CD14-positive monocyte (primary cell): Measurements from ENCODE around the gene NPY. TPM values are rescaled to one million over a fixed set of nuclear protein-coding genes. Genes with fewer than 3 reads are reported as not detected.

Experiments used
- DNase-seq, 3 donors: peaks; one replicate each; pipeline ENCODE4 v3.0.0-alpha.2; 2011 to 2022
- H2AFZ ChIP-seq: 2 replicates; pipeline ENCODE4 v1.6.0; 2012; ENCODE audit warnings: mild to moderate bottlenecking, low read depth, low read length, inconsistent platforms; ENCODE audit not compliant: insufficient read depth, poor library complexity, severe bottlenecking
- H3K27ac ChIP-seq, 2 donors: 1 replicate in 1 of 2; 2 replicates in 1 of 2; pipeline ENCODE4 v1.5.1; 2012 to 2013; ENCODE audit warnings: low read length in 2 of 2, control low read depth in 1 of 2, inconsistent platforms in 1 of 2, low read depth in 1 of 2, mild to moderate bottlenecking in 1 of 2
- H3K27me3 ChIP-seq, 2 donors: one replicate each; pipeline versions ENCODE4 v1.6.0 to v1.6.1; 2011 to 2013; ENCODE audit warnings: low read length in 2 of 2; ENCODE audit not compliant: control insufficient read depth in 2 of 2, insufficient read depth in 2 of 2
- H3K36me3 ChIP-seq, 2 donors: replicated peaks in 1 of 2; 1 replicate in 1 of 2; 2 replicates in 1 of 2; pipeline versions ENCODE4 v1.5.1 to v1.6.1; 2012 to 2013; ENCODE audit warnings: low read length in 2 of 2, control low read depth in 1 of 2, inconsistent platforms in 1 of 2, mild to moderate bottlenecking in 1 of 2; ENCODE audit not compliant: insufficient read depth in 2 of 2, control insufficient read depth in 1 of 2
- H3K4me1 ChIP-seq, 2 donors: 1 replicate in 1 of 2; 2 replicates in 1 of 2; pipeline versions ENCODE4 v1.5.1 to v1.6.1; 2012 to 2013; ENCODE audit warnings: low read length in 2 of 2, control low read depth in 1 of 2, inconsistent platforms in 1 of 2, mild to moderate bottlenecking in 1 of 2, moderate library complexity in 1 of 2; ENCODE audit not compliant: insufficient read depth in 2 of 2, control insufficient read depth in 1 of 2
- H3K4me2 ChIP-seq: replicated peaks from 2 replicates; pipeline ENCODE3; 2012; ENCODE audit warnings: low read length, moderate library complexity, mild to moderate bottlenecking; ENCODE audit not compliant: poor library complexity, severe bottlenecking; ENCODE audit errors: extremely low read depth
- H3K4me3 ChIP-seq, 3 experiments: fragments of 200-600 bp in 1 of 3; sonication (generic) in 1 of 3; replicated peaks in 1 of 3; 1 replicate in 2 of 3; 2 replicates in 1 of 3; pipeline ENCODE4 v1.5.1; 2011 to 2013; ENCODE audit warnings: low read length in 3 of 3, mild to moderate bottlenecking in 3 of 3, control low read depth in 2 of 3, low read depth in 2 of 3, inconsistent platforms in 1 of 3, moderate library complexity in 1 of 3
- H3K79me2 ChIP-seq: 2 replicates; pipeline ENCODE4 v1.6.0; 2012; ENCODE audit warnings: mild to moderate bottlenecking, control low read depth, inconsistent platforms, low read length, moderate library complexity; ENCODE audit not compliant: insufficient read depth
- H3K9ac ChIP-seq: 2 replicates; pipeline ENCODE4 v1.6.0; 2017; ENCODE audit warnings: low read length, mild to moderate bottlenecking; ENCODE audit not compliant: insufficient read depth, poor library complexity, severe bottlenecking
- H3K9me3 ChIP-seq, 2 donors: replicated peaks in 1 of 2; 1 replicate in 1 of 2; 2 replicates in 1 of 2; pipeline versions ENCODE4 v1.5.1 to v1.6.1; 2012 to 2013; ENCODE audit warnings: low read length in 2 of 2, control low read depth in 1 of 2; ENCODE audit not compliant: control insufficient read depth in 1 of 2, insufficient read depth in 1 of 2
- H4K20me1 ChIP-seq: 2 replicates; pipeline ENCODE4 v1.6.0; 2012; ENCODE audit warnings: mild to moderate bottlenecking, low read length, control low read depth, moderate library complexity; ENCODE audit not compliant: insufficient read depth
- H3K27ac Mint-ChIP-seq, 7 donors: one replicate each; pipeline ENCODE4 v1.8.0; 2020; ENCODE audit warnings: mild to moderate bottlenecking in 7 of 7, mixed read lengths in 7 of 7, moderate library complexity in 6 of 7, inconsistent platforms in 2 of 7
- H3K27me3 Mint-ChIP-seq, 3 donors: one replicate each; pipeline ENCODE4 v1.8.0; 2021 to 2022; ENCODE audit warnings: low read depth in 3 of 3, mild to moderate bottlenecking in 3 of 3, mixed read lengths in 3 of 3, moderate library complexity in 3 of 3, inconsistent platforms in 1 of 3
- H3K36me3 Mint-ChIP-seq, 2 donors: one replicate each; pipeline ENCODE4 v1.8.0; 2020; ENCODE audit warnings: mixed read lengths in 2 of 2, inconsistent platforms in 1 of 2, mild to moderate bottlenecking in 1 of 2
- H3K4me1 Mint-ChIP-seq: one replicate; pipeline ENCODE4 v1.8.0; 2020; ENCODE audit warnings: mild to moderate bottlenecking, mixed read lengths
- H3K4me3 Mint-ChIP-seq, 2 donors: one replicate each; pipeline ENCODE4 v1.8.0; 2020; ENCODE audit warnings: mild to moderate bottlenecking in 2 of 2, mixed read lengths in 2 of 2, moderate library complexity in 1 of 2
- H3K9me3 Mint-ChIP-seq, 7 donors: one replicate each; pipeline ENCODE4 v1.8.0; 2020 to 2022; ENCODE audit warnings: mixed read lengths in 7 of 7, mild to moderate bottlenecking in 6 of 7, moderate library complexity in 6 of 7, inconsistent platforms in 2 of 7
- CTCF ChIP-seq: fragments of 200-600 bp; IDR thresholded peaks from one replicate; pipeline ENCODE4 v1.8.0; 2022; ENCODE audit warnings: antibody characterized with exemption, mild to moderate bottlenecking
- WGBS: methylation state at CpG from one replicate; pipeline ENCODE4 v1.1.5; 2013; ENCODE audit warnings: missing lambda C conversion rate; ENCODE audit not compliant: insufficient coverage; 5-methylcytosine and 5-hydroxymethylcytosine counted together
- intact Hi-C, 2 donors: fragments of 100-400 bp; cut with micrococcal nuclease; formaldehyde crosslinking; loops; one replicate each; pipeline versions ENCODE4 v1.15.0 to v1.15.1; 2023
- polyA plus RNA-seq, 3 donors: library from polyadenylated mRNA; depleted of rRNA in 1 of 3; unstranded in 2 of 3; stranded (reverse) in 1 of 3; fragments of 300-500 nt in 2 of 3; fragments of >200 nt in 1 of 3; fragmentation: Illumina TruSeq in 2 of 3; gene quantifications; 1 replicate in 2 of 3; 2 replicates in 1 of 3; pipeline ENCODE4 v1.2.3, GENCODE V29; 2012 to 2021

Gene NPY
- polyA plus RNA-seq, 3 donors, result not detected

- Histone ChIP-seq H3K79me2 (no peaks in the 10 kb centered on the region), H3K27me3 (no peaks in the 10 kb centered on the region), H3K4me2 (no peak overlapping the region), H3K9me3 (no peaks in the 10 kb centered on the region), H3K4me3 (no peak overlapping the region), H4K20me1 (no peaks in the 10 kb centered on the region), H3K9ac (no peak overlapping the region), H3K27ac (no peak overlapping the region), H2AFZ (no peak overlapping the region), H3K4me1 (no peaks in the 10 kb centered on the region), H3K36me3 (no peaks in the 10 kb centered on the region)
- no peak for DNase-seq
- intact Hi-C loops, result no loop called here
- Mint-ChIP-seq H3K9me3 (peaks cover 0 to 4% (median 0%) of the 10 kb centered on the region in 7 donors), H3K4me3 (no peak overlapping the region), H3K4me1 (no peaks in the 10 kb centered on the region), H3K27ac (no peak overlapping the region), H3K27me3 (peaks cover 0 to 3% (median 0%) of the 10 kb centered on the region in 3 donors), H3K36me3 (no peaks in the 10 kb centered on the region)
- TF ChIP-seq CTCF, result no peak
- 89% methylated on average over 2 of the region's 5 CpGs for WGBS
Measured at GRCh38 chr7:24304494-24305095, 20.6 kb downstream of the NPY start.

- WGBS, result no CpG with 5 or more reads among the region's 3 CpGs
- H3K27ac Mint-ChIP-seq, result no peak overlapping the region
Measured at GRCh38 chr7:24307326-24307725, 23.3 kb downstream of the NPY start.

More at GRCh38 chr7:24307326-24307725, 23.3 kb downstream of the NPY start:
- Mint-ChIP-seq H3K9me3 (peaks cover 0 to 2% (median 0%) of the 10 kb centered on the region in 7 donors), H3K4me1 (no peaks in the 10 kb centered on the region), H3K27me3 (peaks cover 0 to 3% (median 0%) of the 10 kb centered on the region in 3 donors), H3K36me3 (no peaks in the 10 kb centered on the region), H3K4me3 (no peak overlapping the region)
- H3K27ac ChIP-seq, result no peak overlapping the region
- no peaks in the 10 kb centered on the region for H4K20me1 ChIP-seq
- H3K4me1 ChIP-seq, result no peaks in the 10 kb centered on the region
- DNase-seq, result no peak
- H3K9me3 ChIP-seq, result no peaks in the 10 kb centered on the region
- intact Hi-C loops, result no loop called here
- H3K36me3 ChIP-seq, result no peaks in the 10 kb centered on the region
- H3K79me2 ChIP-seq, result no peaks in the 10 kb centered on the region
- TF ChIP-seq CTCF, result no peak
- H3K27me3 ChIP-seq, result no peaks in the 10 kb centered on the region
- no peak overlapping the region for H3K9ac ChIP-seq
- H3K4me2 ChIP-seq, result no peak overlapping the region
- H2AFZ ChIP-seq, result no peak overlapping the region
- H3K4me3 ChIP-seq, result no peak overlapping the region
